Type B pancreatic cell (in vitro differentiated cells): ENCODE measurements around the gene ACTN3. TPM values are rescaled to one million over a fixed set of nuclear protein-coding genes. Genes with fewer than 3 reads are reported as not detected.

Experiments used
- DNase-seq: peaks from one replicate; pipeline ENCODE4 v3.0.0; 2021; ENCODE audit warnings: mixed read lengths; ENCODE audit not compliant: unreplicated experiment; ENCODE audit errors: extremely low spot score
- H3K27ac Mint-ChIP-seq: 2 replicates; pipeline ENCODE4 v1.8.0; 2021; ENCODE audit warnings: mild to moderate bottlenecking, mixed read lengths
- H3K27me3 Mint-ChIP-seq: 2 replicates; pipeline ENCODE4 v1.8.0; 2021; ENCODE audit warnings: mixed read lengths
- H3K36me3 Mint-ChIP-seq: 2 replicates; pipeline ENCODE4 v1.8.0; 2021; ENCODE audit warnings: mixed read lengths
- H3K4me1 Mint-ChIP-seq: one replicate; pipeline ENCODE4 v1.8.0; 2021; ENCODE audit warnings: mixed read lengths; ENCODE audit not compliant: unreplicated experiment
- H3K4me3 Mint-ChIP-seq: 2 replicates; pipeline ENCODE4 v1.8.0; 2021; ENCODE audit warnings: mild to moderate bottlenecking, mixed read lengths
- H3K9me3 Mint-ChIP-seq: 2 replicates; pipeline ENCODE4 v1.8.0; 2021; ENCODE audit warnings: mixed read lengths
- total RNA-seq: library from RNA; stranded (reverse); gene quantifications from 2 replicates; pipeline ENCODE4 v1.2.1, GENCODE V29; 2021; ENCODE audit warnings: low replicate concordance
- TF ChIP-seq, protein P1 (sequence below): fragments of 200-600 bp; sonication (generic); conservative IDR thresholded peaks from 2 replicates; pipeline ENCODE4 v1.5.0; 2021; ENCODE audit warnings: antibody characterized with exemption, mild to moderate bottlenecking

The ACTN3 gene
- total RNA-seq, 1 donor from 2014 or later: 2.6 TPM

DNA sequence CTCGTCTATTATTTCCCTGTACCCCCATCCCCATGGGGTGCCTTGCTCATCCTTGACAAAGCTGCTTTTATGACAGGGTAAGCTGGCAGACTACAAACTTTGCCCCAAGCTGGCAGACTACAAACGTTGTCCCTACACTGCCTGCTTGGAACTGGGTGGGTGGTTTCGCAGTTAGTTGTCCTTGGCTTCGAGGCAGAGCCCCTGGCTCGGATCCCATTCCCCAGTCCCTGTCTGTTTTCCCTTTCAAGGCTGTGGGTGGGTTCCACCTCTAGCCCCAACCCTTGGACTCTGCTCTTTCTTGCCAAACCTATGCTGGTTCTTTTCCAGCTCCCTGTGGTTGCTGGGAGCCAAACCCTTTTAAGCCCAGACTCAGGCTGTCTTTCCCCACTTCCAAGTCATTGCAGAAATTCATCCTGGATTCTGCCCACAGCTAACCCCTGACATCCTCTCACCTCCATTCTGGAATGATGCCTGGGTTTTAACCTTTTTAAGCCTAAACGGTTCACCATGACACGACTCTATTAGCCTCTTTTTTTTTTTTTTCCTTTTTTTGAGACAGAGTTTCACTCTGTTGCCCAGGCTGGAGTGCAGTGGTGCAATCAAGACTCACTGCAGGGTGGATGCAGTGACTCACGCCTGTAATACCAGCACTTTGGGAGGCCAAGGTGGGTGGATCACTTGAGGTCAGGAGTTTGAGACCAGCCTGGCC, 60.6 kb downstream of the ACTN3 start:
- TF ChIP-seq, protein P1, sequence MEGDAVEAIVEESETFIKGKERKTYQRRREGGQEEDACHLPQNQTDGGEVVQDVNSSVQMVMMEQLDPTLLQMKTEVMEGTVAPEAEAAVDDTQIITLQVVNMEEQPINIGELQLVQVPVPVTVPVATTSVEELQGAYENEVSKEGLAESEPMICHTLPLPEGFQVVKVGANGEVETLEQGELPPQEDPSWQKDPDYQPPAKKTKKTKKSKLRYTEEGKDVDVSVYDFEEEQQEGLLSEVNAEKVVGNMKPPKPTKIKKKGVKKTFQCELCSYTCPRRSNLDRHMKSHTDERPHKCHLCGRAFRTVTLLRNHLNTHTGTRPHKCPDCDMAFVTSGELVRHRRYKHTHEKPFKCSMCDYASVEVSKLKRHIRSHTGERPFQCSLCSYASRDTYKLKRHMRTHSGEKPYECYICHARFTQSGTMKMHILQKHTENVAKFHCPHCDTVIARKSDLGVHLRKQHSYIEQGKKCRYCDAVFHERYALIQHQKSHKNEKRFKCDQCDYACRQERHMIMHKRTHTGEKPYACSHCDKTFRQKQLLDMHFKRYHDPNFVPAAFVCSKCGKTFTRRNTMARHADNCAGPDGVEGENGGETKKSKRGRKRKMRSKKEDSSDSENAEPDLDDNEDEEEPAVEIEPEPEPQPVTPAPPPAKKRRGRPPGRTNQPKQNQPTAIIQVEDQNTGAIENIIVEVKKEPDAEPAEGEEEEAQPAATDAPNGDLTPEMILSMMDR: no peak
- Mint-ChIP-seq H3K9me3 (no peaks in the 10 kb centered on the region), H3K4me3 (no peak overlapping the region), H3K36me3 (peaks cover 1% of the 10 kb centered on the region), H3K4me1 (no peaks in the 10 kb centered on the region), H3K27me3 (no peaks in the 10 kb centered on the region), H3K27ac (no peak overlapping the region)
- no peak for DNase-seq

DNA sequence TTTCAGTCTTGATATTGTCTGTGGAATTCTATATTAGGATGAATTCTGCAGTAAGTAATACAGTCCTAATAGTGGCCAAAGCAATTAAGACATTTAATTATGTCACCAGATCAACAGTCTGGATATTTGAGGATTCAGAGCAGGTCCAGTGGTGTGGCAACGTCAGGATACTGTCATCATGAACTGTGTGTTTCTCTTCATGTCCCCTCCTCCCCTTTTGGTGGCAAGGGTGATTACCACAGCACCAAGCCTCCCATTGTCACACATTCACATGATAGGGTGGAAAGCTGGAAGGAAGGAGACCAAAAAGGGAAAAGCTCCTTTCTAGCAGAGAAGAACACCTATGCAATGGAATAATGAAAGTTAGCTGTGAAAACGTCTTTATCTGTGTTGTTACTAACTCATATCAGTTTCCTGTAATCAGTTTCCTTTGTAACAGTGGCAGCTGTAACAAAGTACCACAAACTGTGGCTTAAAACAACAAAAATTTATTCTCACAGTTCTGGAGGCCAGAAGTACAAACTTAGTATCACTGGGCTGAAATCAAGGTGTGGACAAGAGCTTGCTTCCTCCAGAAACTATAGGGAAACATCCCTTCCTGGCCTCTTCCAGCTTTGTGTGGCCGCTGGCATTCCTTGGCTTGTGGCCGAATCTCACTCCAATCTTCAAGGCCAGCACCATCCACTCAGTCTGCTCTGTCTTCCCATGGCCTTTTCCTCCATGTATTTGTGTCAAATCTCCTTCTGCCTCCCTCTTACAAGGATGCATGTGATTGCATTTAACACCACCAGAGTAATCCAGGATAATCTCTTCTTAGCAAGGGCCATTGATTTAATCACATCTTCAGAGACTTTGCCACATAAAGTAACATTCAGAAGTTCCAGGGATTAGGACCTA, 63.3 kb downstream of the ACTN3 start:
- DNase-seq: no peak
- H3K4me1 Mint-ChIP-seq: peaks cover under 1% of the 10 kb centered on the region
- H3K36me3 Mint-ChIP-seq: no peaks in the 10 kb centered on the region
- TF ChIP-seq, protein P1: no peak
- no peaks in the 10 kb centered on the region for H3K9me3 Mint-ChIP-seq
- no peak overlapping the region for H3K27ac Mint-ChIP-seq
- H3K4me3 Mint-ChIP-seq: no peak overlapping the region
- no peaks in the 10 kb centered on the region for H3K27me3 Mint-ChIP-seq

DNA sequence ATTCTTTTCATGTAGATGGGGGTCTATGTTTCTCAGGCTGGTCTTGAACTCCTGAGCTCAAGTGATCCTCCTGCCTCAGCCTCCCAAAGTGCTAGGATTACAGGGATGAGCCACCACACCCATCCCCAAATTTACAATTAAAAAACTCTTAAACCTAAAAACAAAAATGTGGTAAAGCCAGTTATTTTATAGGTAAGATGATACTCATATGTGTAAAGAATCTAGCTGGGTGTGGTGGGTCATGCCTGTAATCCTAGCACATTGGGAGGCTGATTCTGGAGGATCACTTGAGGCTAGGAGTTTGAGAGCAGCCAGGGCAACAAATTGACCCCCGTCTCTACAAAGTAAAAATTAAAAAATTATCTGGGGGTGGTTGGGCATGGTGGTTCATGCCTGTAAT, 65.8 kb downstream of the ACTN3 start:
- Mint-ChIP-seq H3K27me3 (no peaks in the 10 kb centered on the region), H3K36me3 (peaks cover 3% of the 10 kb centered on the region), H3K4me3 (no peak overlapping the region), H3K9me3 (no peaks in the 10 kb centered on the region), H3K27ac (no peak overlapping the region), H3K4me1 (peaks cover 13% of the 10 kb centered on the region)
- DNase-seq: no peak
- TF ChIP-seq, protein P1: no peak

Other genes starting within 250 kb of the ACTN3 start
- 0.76 and 31.9 TPM in 2 replicates for gene CD248, start 229.9 kb upstream of the ACTN3 start, total RNA-seq
- gene RIN1, start 210.5 kb upstream of the ACTN3 start, total RNA-seq: 2.8 and 9.5 TPM in 2 replicates
- gene BRMS1, start 201.8 kb upstream of the ACTN3 start, total RNA-seq: 35.1 and 42.4 TPM in 2 replicates
- 16.0 and 31.9 TPM in 2 replicates for gene B4GAT1, start 199.3 kb upstream of the ACTN3 start, total RNA-seq
- gene SLC29A2, start 175.1 kb upstream of the ACTN3 start, total RNA-seq: 22.2 and 31.7 TPM in 2 replicates
- gene NPAS4, start 125.9 kb upstream of the ACTN3 start, total RNA-seq: 0.14 and 0.77 TPM in 2 replicates
- 53.0 and 69.8 TPM in 2 replicates for gene MRPL11, start 108.1 kb upstream of the ACTN3 start, total RNA-seq
- 17.9 and 25.0 TPM in 2 replicates for gene PELI3, start 80.0 kb upstream of the ACTN3 start, total RNA-seq
- 42.7 and 44.0 TPM in 2 replicates for gene DPP3, start 66.5 kb upstream of the ACTN3 start, total RNA-seq
- 43.1 and 71.8 TPM in 2 replicates for gene BBS1, start 36.3 kb upstream of the ACTN3 start, total RNA-seq
- 8.7 and 12.7 TPM in 2 replicates for gene ZDHHC24, start 855 bp upstream of the ACTN3 start, total RNA-seq
- 10.1 TPM in 1 of 2 replicates, not detected in the other for gene CTSF, start 21.7 kb downstream of the ACTN3 start, total RNA-seq
- gene CCDC87, start 46.2 kb downstream of the ACTN3 start, total RNA-seq: 0.94 and 1.1 TPM in 2 replicates
- 40.9 and 58.0 TPM in 2 replicates for gene CCS, start 46.3 kb downstream of the ACTN3 start, total RNA-seq
- gene RBM14, start 69.7 kb downstream of the ACTN3 start, total RNA-seq: 106 and 128 TPM in 2 replicates
- 191 and 228 TPM in 2 replicates for gene RBM4, start 91.8 kb downstream of the ACTN3 start, total RNA-seq
- 25.2 and 49.1 TPM in 2 replicates for gene RBM4B, start 131.0 kb downstream of the ACTN3 start, total RNA-seq
- gene SPTBN2, start 182.3 kb downstream of the ACTN3 start, total RNA-seq: 56.0 and 139 TPM in 2 replicates